H1 (cell line): Measurements from ENCODE around the gene JADE3. TPM values are rescaled to one million over a fixed set of nuclear protein-coding genes. Genes with fewer than 3 reads are reported as not detected.

ENCODE experiments used
- CTCF ChIA-PET: fragments of 300-600 bp; sonication (Branson Sonifier 250); formaldehyde crosslinking; loops from one replicate; lab custom pipeline; 2021; ENCODE audit not compliant: partially characterized antibody; lab: Charles Lee
- POLR2A ChIA-PET: fragments of 300-600 bp; sonication (Branson Sonifier 250); formaldehyde crosslinking; loops from one replicate; lab custom pipeline; 2021; ENCODE audit warnings: inconsistent platforms; ENCODE audit not compliant: partially characterized antibody; lab: Charles Lee
- DNase-seq, 2 experiments: peaks; one replicate each; pipeline versions ENCODE4 v3.0.0 to v3.0.0-alpha.2; 2010 to 2022; ENCODE audit warnings: low spot score in 2 of 2, low read depth in 1 of 2, mixed read lengths in 1 of 2
- FAIRE-seq: peaks from 2 replicates; lab custom pipeline; 2011; peaks lifted over from hg19 to GRCh38; lab: Jason Lieb, UNC
- H2AFZ ChIP-seq: 2 replicates; pipeline ENCODE4 v1.8.1; 2012; ENCODE audit warnings: low read length, inconsistent platforms
- H2AK5ac ChIP-seq: 2 replicates; pipeline ENCODE4 v1.6.1; 2013; ENCODE audit warnings: low read depth, low read length
- H2BK120ac ChIP-seq: replicated peaks from 2 replicates; pipeline ENCODE3; 2013; ENCODE audit warnings: low read depth, low read length, inconsistent platforms
- H2BK12ac ChIP-seq: 2 replicates; pipeline ENCODE4 v1.6.1; 2013; ENCODE audit warnings: low read depth, low read length
- H2BK15ac ChIP-seq: 2 replicates; pipeline ENCODE4 v1.6.1; 2013; ENCODE audit warnings: low read length
- H2BK20ac ChIP-seq: 2 replicates; pipeline ENCODE4 v1.6.1; 2013; ENCODE audit warnings: low read length
- H2BK5ac ChIP-seq: 2 replicates; pipeline ENCODE4 v1.6.1; 2013; ENCODE audit warnings: low read depth, low read length
- H3K14ac ChIP-seq: 2 replicates; pipeline ENCODE4 v1.6.1; 2013; ENCODE audit warnings: inconsistent platforms; ENCODE audit not compliant: insufficient read length
- H3K18ac ChIP-seq: 2 replicates; pipeline ENCODE4 v1.6.1; 2013; ENCODE audit warnings: low read length; ENCODE audit errors: extremely low read depth
- H3K23ac ChIP-seq: 2 replicates; pipeline ENCODE4 v1.6.1; 2013; ENCODE audit warnings: inconsistent platforms; ENCODE audit not compliant: insufficient read length
- H3K23me2 ChIP-seq: 2 replicates; pipeline ENCODE4 v1.6.1; 2013; ENCODE audit warnings: low read depth, low read length
- H3K27ac ChIP-seq: 2 replicates; pipeline ENCODE4 v1.6.1; 2011; ENCODE audit warnings: low read depth, low read length, inconsistent platforms
- H3K27me3 ChIP-seq, 4 experiments: replicated peaks in 1 of 4; 1 replicate in 1 of 4; 2 replicates in 3 of 4; pipeline versions ENCODE4 v1.6.1 to v1.8.1; 2011 to 2013; ENCODE audit warnings: low read length in 3 of 4, mild to moderate bottlenecking in 3 of 4, inconsistent platforms in 2 of 4, mixed read lengths in 2 of 4, moderate library complexity in 1 of 4; ENCODE audit not compliant: control insufficient read depth in 3 of 4, insufficient read depth in 3 of 4; ENCODE audit errors: extremely low read depth in 1 of 4
- H3K36me3 ChIP-seq, 4 experiments: 2 replicates each; pipeline versions ENCODE4 v1.6.1 to v1.8.1; 2011 to 2013; ENCODE audit warnings: mild to moderate bottlenecking in 4 of 4, low read length in 3 of 4, moderate library complexity in 2 of 4, control low read depth in 1 of 4, inconsistent platforms in 1 of 4; ENCODE audit not compliant: insufficient read depth in 4 of 4, control insufficient read depth in 2 of 4
- H3K4ac ChIP-seq: replicated peaks from 2 replicates; pipeline ENCODE3; 2013; ENCODE audit warnings: low read length, low read depth, mixed read lengths, inconsistent platforms; ENCODE audit not compliant: insufficient read length
- H3K4me1 ChIP-seq, 4 experiments: replicated peaks in 1 of 4; 1 replicate in 1 of 4; 2 replicates in 3 of 4; pipeline versions ENCODE4 v1.6.1 to v1.8.1; 2011 to 2013; ENCODE audit warnings: low read length in 3 of 4, inconsistent platforms in 2 of 4, mixed read lengths in 1 of 4; ENCODE audit not compliant: insufficient read depth in 4 of 4, control insufficient read depth in 3 of 4
- H3K4me2 ChIP-seq, 2 experiments: 2 replicates each; pipeline versions ENCODE4 v1.6.1 to v1.8.1; 2011 to 2013; ENCODE audit warnings: low read depth in 2 of 2, low read length in 2 of 2, control low read depth in 1 of 2, inconsistent platforms in 1 of 2, mild to moderate bottlenecking in 1 of 2; ENCODE audit not compliant: insufficient read depth in 1 of 2
- H3K4me3 ChIP-seq, 4 experiments: fragments of 200-600, 300-600 bp in 1 of 4; sonication (generic), shearing (Covaris generic), sonication (Bioruptor Twin) in 1 of 4; 2 replicates each; pipeline versions ENCODE4 v1.5.1 to v1.8.1; 2011 to 2016; ENCODE audit warnings: low read length in 4 of 4, low read depth in 3 of 4, control low read depth in 2 of 4, inconsistent platforms in 2 of 4, mild to moderate bottlenecking in 2 of 4, mixed read lengths in 1 of 4, moderate library complexity in 1 of 4; ENCODE audit not compliant: insufficient read depth in 2 of 4; ENCODE audit errors: extremely low read depth in 1 of 4
- H3K56ac ChIP-seq: replicated peaks from 2 replicates; pipeline ENCODE3; 2013; ENCODE audit warnings: low read depth, mild to moderate bottlenecking, mixed read lengths, low read length, inconsistent platforms; ENCODE audit not compliant: insufficient read length
- H3K79me1 ChIP-seq: 2 replicates; pipeline ENCODE4 v1.6.1; 2013; ENCODE audit warnings: low read depth, low read length, control low read depth
- H3K79me2 ChIP-seq, 2 experiments: 2 replicates each; pipeline versions ENCODE4 v1.6.1 to v1.8.1; 2012 to 2013; ENCODE audit warnings: low read length in 2 of 2, mild to moderate bottlenecking in 2 of 2, inconsistent platforms in 1 of 2; ENCODE audit not compliant: insufficient read depth in 2 of 2, control insufficient read depth in 1 of 2
- H3K9ac ChIP-seq, 4 experiments: replicated peaks in 1 of 4; 1 replicate in 1 of 4; 2 replicates in 3 of 4; pipeline versions ENCODE4 v1.6.1 to v1.8.1; 2011 to 2013; ENCODE audit warnings: low read depth in 3 of 4, low read length in 3 of 4, control low read depth in 2 of 4, mild to moderate bottlenecking in 2 of 4, moderate library complexity in 2 of 4, inconsistent platforms in 1 of 4; ENCODE audit errors: extremely low read depth in 1 of 4
- H3K9me3 ChIP-seq, 2 experiments: 2 replicates each; pipeline versions ENCODE4 v1.6.1 to v1.8.1; 2012 to 2013; ENCODE audit warnings: mild to moderate bottlenecking in 2 of 2, moderate library complexity in 2 of 2, control low read depth in 1 of 2, inconsistent platforms in 1 of 2, low read depth in 1 of 2, low read length in 1 of 2, mixed read lengths in 1 of 2; ENCODE audit not compliant: insufficient read depth in 2 of 2
- H4K20me1 ChIP-seq, 2 experiments: replicated peaks in 1 of 2; 2 replicates each; pipeline versions ENCODE3 to v1.8.1; 2011 to 2013; ENCODE audit warnings: inconsistent platforms in 2 of 2, low read length in 2 of 2, mild to moderate bottlenecking in 1 of 2; ENCODE audit not compliant: insufficient read depth in 2 of 2, control insufficient read depth in 1 of 2
- H4K5ac ChIP-seq: 2 replicates; pipeline ENCODE4 v1.6.1; 2013; ENCODE audit warnings: low read length, low read depth, mixed read lengths, inconsistent platforms; ENCODE audit not compliant: insufficient read length
- H4K8ac ChIP-seq: 2 replicates; pipeline ENCODE4 v1.8.0; 2013; ENCODE audit warnings: mild to moderate bottlenecking, moderate library complexity, low read length, inconsistent platforms; ENCODE audit not compliant: insufficient read depth; ENCODE audit errors: extremely low read depth
- H4K91ac ChIP-seq: replicated peaks from 2 replicates; pipeline ENCODE3; 2013; ENCODE audit warnings: low read length, mixed read lengths, inconsistent platforms; ENCODE audit not compliant: insufficient read length
- CEBPB ChIP-seq: IDR thresholded peaks from 2 replicates; pipeline ENCODE4 v1.6.1; 2012; ENCODE audit warnings: low read depth, low read length
- HDAC2 ChIP-seq, 2 experiments: fragments of 300-600 bp in 1 of 2; sonication (generic) in 1 of 2; IDR thresholded peaks; 2 replicates each; pipeline ENCODE4 v1.6.1; 2011 to 2012; ENCODE audit warnings: low read depth in 2 of 2, low read length in 2 of 2, mild to moderate bottlenecking in 2 of 2, moderate library complexity in 2 of 2, borderline replicate concordance in 1 of 2, inconsistent platforms in 1 of 2
- WGBS, 2 experiments: shearing (Covaris generic) in 1 of 2; methylation state at CpG; one replicate each; pipeline versions ENCODE4 v1.1.6 to v1.1.7; 2013 to 2015; ENCODE audit warnings: low lambda C conversion rate in 2 of 2, mixed read lengths in 2 of 2, inconsistent platforms in 1 of 2, low coverage in 1 of 2, missing lambda C conversion rate in 1 of 2; ENCODE audit not compliant: insufficient replicate concordance in 2 of 2, insufficient coverage in 1 of 2, insufficient read length in 1 of 2; ENCODE audit errors: extremely low coverage in 1 of 2, missing lambda C conversion rate in 1 of 2; 5-methylcytosine and 5-hydroxymethylcytosine counted together
- polyA plus RNA-seq, 7 experiments: library from polyadenylated mRNA; depleted of rRNA in 3 of 7; stranded (reverse) in 5 of 7; unstranded in 2 of 7; fragments of >200 nt in 5 of 7; fragments of 200-250 nt in 2 of 7; gene quantifications; 1 replicate in 5 of 7; 2 replicates in 1 of 7; 4 replicates in 1 of 7; pipeline versions ENCODE4 v1.2.1 to v1.2.3, GENCODE V29; 2011 to 2013; ENCODE audit warnings: missing spikeins in 2 of 7, mixed read lengths in 2 of 7
- total RNA-seq: library from RNA; stranded (reverse); fragmentation: NEBNext Ultra II Directional; extraction: Animal tissue kit (Norgen Biotek cat#: 25700); gene quantifications from 2 replicates; pipeline ENCODE4 v1.2.1, GENCODE V29; 2021

The JADE3 gene
- total and polyA plus RNA-seq, 2 of the 8 experiments (the other 6 are each of a cell fraction or from before 2014, with no cell fraction given): 6.9 to 21.5 TPM

- Histone ChIP-seq H3K79me1 (peaks cover 2% of the 10 kb centered on the region; the same call in 1 of the 2 replicates), H3K27me3 (no peaks in the 10 kb centered on the region), H2BK15ac (no peak overlapping the region), H3K14ac (no peak overlapping the region), H3K9ac (peak overlapping the region; percentile 59 to 83 (median 69))
- DNase-seq: no peak
- no peak for TF ChIP-seq HDAC2 (IDR thresholded peaks at IDR 0.05; ENCODE audit: borderline replicate concordance in 1 of 2, low read depth in 2 of 2, low read length in 2 of 2)
- 0 out of 2 replicates have a peak, but pooled peaks have one; percentile 48 for TF ChIP-seq CEBPB
- TF ChIP-seq, all 59 proteins: peak for 1
- H4K20me1 ChIP-seq: peaks cover 0 to 3% of the 10 kb centered on the region in 2 experiments
- H3K4me3 ChIP-seq: peak overlapping the region; percentile 63 to 88 (median 66)
- 0 out of 2 replicates have a peak, but pooled peaks cover 3% of the 10 kb centered on the region for H3K23me2 ChIP-seq
- H4K5ac ChIP-seq: peak overlapping the region; percentile 52
- H3K4me2 ChIP-seq: peak overlapping the region; percentile 76 to 87
- peaks cover 0 to 3% (median 0%) of the 10 kb centered on the region in 4 experiments; a peak in 3 of 7 replicates for H3K4me1 ChIP-seq
- no peak overlapping the region for H4K8ac ChIP-seq
- no peaks in the 10 kb centered on the region for H3K36me3 ChIP-seq
- POLR2A ChIA-PET: interaction anchor here (0.7 to 1.7 kb wide), 2 partner anchors 19 to 152 kb away, joined by 3 read pairs; no protein-coding TSS in a partner anchor
- H2AK5ac ChIP-seq: no peak overlapping the region
- H2BK120ac ChIP-seq: no peak overlapping the region
- H2BK5ac ChIP-seq: no peak overlapping the region
- no peak overlapping the region for H3K56ac ChIP-seq
- H2BK20ac ChIP-seq: no peak overlapping the region
- no peak overlapping the region for H3K23ac ChIP-seq
- peaks cover 11 to 53% of the 10 kb centered on the region in 2 experiments; a peak in 3 of 4 replicates for H3K79me2 ChIP-seq
- H4K91ac ChIP-seq: peak overlapping the region; percentile 15
- H3K4ac ChIP-seq: no peak overlapping the region
- FAIRE-seq: no peak
- no peaks in the 10 kb centered on the region for H3K9me3 ChIP-seq
- 4% methylated on average over 14 of the region's 14 CpGs; no CpG with 5 or more reads in 1 of the 2 experiments for WGBS, 2 experiments
- H3K27ac ChIP-seq: no peak overlapping the region
- H2AFZ ChIP-seq: no peak overlapping the region
- CTCF ChIA-PET: interaction anchor here (0.6 to 1.7 kb wide), 5 partner anchors 21 to 410 kb away, joined by 3 to 6 read pairs (median 4); no protein-coding TSS in a partner anchor
- no peak overlapping the region for H3K18ac ChIP-seq
- H2BK12ac ChIP-seq: no peak overlapping the region
These were observed 1.4 kb downstream of the JADE3 start for GRCh38 chrX:46913667-46914066.
